ENCODE data around the gene SEPTIN11. TPM values are rescaled to one million over a fixed set of nuclear protein-coding genes. Genes with fewer than 3 reads are reported as not detected.
A peak's percentile ranks its signal among the peaks of the same experiment; 100 is the strongest.

The SEPTIN11 gene
- total RNA-seq, 1 donor from 2014 or later = 30.1 TPM

DNA sequence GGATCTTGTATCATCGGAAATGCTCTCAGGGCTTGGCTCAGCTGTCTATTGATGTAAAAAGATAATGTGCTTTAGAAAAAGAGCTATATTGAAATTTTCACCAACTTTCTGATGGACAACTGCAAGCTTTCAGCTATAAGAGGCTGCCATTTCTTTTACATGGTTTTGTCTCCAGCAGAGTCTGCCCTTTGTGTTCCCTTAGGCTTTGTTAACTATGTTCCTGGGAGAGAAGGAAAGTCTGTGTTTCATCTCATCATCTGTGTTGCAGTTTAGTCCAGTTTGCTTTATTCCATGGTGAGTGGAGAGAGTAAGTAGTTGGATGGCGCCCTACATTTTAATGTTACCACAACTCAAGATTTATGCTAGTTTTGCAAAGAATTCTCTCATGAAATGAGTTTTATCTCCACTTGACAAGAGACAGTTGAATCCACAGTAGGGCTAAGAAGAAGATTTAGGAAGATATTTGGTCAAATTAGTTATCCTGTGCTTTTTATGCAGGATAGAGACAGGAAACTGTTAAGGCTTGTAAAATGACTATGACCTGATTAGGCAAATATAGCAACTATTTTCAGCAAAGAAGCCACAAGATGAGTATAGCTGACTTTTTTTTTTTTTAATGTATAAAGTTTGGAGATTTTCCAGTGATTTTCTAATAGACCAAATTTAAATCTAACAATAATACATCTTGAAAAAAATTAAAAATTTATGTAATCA, 16.5 kb downstream of the SEPTIN11 start:
- no peak overlapping the region for H3K4me3 ChIP-seq
- no peak for DNase-seq
- no peaks in the 10 kb centered on the region for H3K9me3 ChIP-seq (replicated peaks)
- TF ChIP-seq, protein P1, sequence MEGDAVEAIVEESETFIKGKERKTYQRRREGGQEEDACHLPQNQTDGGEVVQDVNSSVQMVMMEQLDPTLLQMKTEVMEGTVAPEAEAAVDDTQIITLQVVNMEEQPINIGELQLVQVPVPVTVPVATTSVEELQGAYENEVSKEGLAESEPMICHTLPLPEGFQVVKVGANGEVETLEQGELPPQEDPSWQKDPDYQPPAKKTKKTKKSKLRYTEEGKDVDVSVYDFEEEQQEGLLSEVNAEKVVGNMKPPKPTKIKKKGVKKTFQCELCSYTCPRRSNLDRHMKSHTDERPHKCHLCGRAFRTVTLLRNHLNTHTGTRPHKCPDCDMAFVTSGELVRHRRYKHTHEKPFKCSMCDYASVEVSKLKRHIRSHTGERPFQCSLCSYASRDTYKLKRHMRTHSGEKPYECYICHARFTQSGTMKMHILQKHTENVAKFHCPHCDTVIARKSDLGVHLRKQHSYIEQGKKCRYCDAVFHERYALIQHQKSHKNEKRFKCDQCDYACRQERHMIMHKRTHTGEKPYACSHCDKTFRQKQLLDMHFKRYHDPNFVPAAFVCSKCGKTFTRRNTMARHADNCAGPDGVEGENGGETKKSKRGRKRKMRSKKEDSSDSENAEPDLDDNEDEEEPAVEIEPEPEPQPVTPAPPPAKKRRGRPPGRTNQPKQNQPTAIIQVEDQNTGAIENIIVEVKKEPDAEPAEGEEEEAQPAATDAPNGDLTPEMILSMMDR (IDR thresholded peaks at IDR 0.05; ENCODE audit: borderline replicate concordance) = no peak
- H3K4me1 ChIP-seq = peaks cover 3% of the 10 kb centered on the region
- intact Hi-C loops (cut with micrococcal nuclease) = no loop called here
- no peaks in the 10 kb centered on the region for H3K36me3 ChIP-seq
- H3K27ac ChIP-seq (replicated peaks) = no peak overlapping the region
- H3K27me3 ChIP-seq (ENCODE audit: low read depth) = no peaks in the 10 kb centered on the region

DNA sequence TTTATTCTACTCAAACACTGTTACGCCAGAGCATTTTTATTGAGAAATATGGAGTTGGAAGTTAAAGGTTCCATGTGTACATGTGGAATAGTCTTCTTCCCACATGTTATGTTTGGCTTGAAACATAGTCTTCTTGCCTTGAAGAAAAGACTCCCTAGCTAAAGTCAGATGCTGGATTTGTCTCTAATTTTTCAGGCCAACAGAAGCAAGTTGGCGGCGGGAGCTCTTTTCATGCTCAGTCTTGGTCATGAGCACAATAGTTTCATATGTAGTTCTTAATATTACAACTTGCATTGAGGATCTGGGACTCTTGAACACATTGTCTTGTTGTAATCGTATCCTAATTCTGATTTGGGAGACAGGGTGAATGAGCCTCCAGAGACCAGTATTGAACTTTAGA, 19.4 kb downstream of the SEPTIN11 start:
- TF ChIP-seq, protein P1 (IDR thresholded peaks at IDR 0.05; ENCODE audit: borderline replicate concordance) = no peak
- H3K4me3 ChIP-seq = no peak overlapping the region
- H3K9me3 ChIP-seq (replicated peaks) = no peaks in the 10 kb centered on the region
- no peaks in the 10 kb centered on the region for H3K27me3 ChIP-seq (ENCODE audit: low read depth)
- peak; percentile 15 for DNase-seq
- no peaks in the 10 kb centered on the region for H3K4me1 ChIP-seq
- peak overlapping the region; percentile 10 for H3K27ac ChIP-seq (replicated peaks)
- intact Hi-C loops (cut with micrococcal nuclease) = no loop called here
- no peaks in the 10 kb centered on the region for H3K36me3 ChIP-seq

DNA sequence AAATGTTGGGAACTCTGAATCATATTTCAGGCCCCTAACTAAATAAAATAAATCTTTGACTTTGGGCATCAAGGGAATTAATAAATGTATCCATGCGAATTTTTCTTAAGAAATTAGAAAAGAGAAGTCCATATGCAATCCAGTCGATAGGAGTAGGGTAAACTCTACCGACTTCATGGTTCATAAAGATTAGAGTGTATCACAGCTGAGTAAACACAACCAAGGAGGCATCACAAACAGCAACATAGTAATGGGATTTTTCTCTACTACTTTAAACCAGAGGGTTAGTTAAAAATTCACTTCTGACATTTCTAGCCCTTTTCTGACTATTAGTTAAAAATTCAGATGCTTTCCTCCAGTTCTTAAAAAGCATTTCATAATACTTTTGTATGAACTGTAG, 19.9 kb downstream of the SEPTIN11 start:
- Histone ChIP-seq H3K36me3 (no peaks in the 10 kb centered on the region), H3K27ac (replicated peaks) (peak overlapping the region; percentile 10), H3K27me3 (ENCODE audit: low read depth) (no peaks in the 10 kb centered on the region), H3K4me3 (no peak overlapping the region), H3K9me3 (replicated peaks) (no peaks in the 10 kb centered on the region), H3K4me1 (peaks cover 4% of the 10 kb centered on the region)
- intact Hi-C loops (cut with micrococcal nuclease) = no loop called here
- TF ChIP-seq, protein P1 (IDR thresholded peaks at IDR 0.05; ENCODE audit: borderline replicate concordance) = no peak
- no peak for DNase-seq

DNA sequence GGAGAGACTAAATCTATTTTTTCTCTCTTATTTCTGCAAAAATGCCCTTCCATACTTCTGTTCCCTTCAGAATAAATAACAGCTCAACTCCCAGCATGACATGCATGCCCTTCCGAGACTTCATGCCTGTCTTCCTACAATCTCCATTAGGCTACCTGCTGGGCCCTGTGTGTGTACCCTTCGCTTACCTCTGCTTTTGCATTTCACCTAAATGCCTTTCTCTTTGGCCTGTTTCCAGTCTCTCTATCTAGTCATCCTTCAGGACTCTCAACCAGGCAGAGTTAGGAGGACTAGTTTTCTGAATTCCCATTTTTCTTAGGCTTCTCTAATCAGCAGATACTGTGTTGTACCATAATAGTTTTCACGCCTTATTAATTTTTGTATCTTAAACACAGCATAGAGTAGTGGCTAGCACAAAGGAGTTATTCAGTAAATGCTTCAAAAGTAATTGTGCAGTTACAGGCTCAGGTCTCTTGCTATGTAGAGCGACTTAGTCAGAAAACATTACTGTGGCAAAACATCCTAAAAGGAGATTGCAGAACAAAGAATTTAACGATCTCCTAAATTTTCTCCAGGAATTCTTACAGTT, 20.5 kb downstream of the SEPTIN11 start:
- no peak for DNase-seq
- TF ChIP-seq, protein P1 (IDR thresholded peaks at IDR 0.05; ENCODE audit: borderline replicate concordance) = no peak
- Histone ChIP-seq H3K4me3 (no peak overlapping the region), H3K9me3 (replicated peaks) (no peaks in the 10 kb centered on the region), H3K27ac (replicated peaks) (no peak overlapping the region), H3K27me3 (ENCODE audit: low read depth) (no peaks in the 10 kb centered on the region), H3K4me1 (peaks cover 4% of the 10 kb centered on the region), H3K36me3 (no peaks in the 10 kb centered on the region)
- intact Hi-C loops (cut with micrococcal nuclease) = no loop called here

DNA sequence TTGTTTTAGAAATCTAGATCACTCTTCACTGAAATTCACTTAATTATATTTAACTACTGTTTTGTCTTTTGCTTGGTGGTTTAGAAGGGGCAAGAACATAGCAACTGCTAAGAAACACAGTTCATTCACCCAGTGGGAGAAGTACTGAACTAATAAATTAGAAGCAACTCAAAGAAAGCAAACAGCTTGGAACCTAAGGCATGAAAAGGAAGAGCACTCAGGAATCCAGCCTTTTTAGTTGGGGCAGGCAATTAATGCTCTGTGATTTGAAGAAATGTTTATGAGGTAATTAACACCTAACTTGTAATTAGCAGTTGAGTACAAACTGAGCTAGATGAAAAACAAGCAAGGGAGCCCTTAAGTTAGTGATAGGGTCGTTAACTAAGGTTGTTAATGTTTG, 22.8 kb downstream of the SEPTIN11 start:
- TF ChIP-seq, protein P1 (IDR thresholded peaks at IDR 0.05; ENCODE audit: borderline replicate concordance) = no peak
- peaks cover 4% of the 10 kb centered on the region for H3K4me1 ChIP-seq
- no peaks in the 10 kb centered on the region for H3K9me3 ChIP-seq (replicated peaks)
- H3K36me3 ChIP-seq = no peaks in the 10 kb centered on the region
- DNase-seq = no peak
- intact Hi-C loops (cut with micrococcal nuclease) = no loop called here
- H3K4me3 ChIP-seq = no peak overlapping the region
- no peaks in the 10 kb centered on the region for H3K27me3 ChIP-seq (ENCODE audit: low read depth)
- no peak overlapping the region for H3K27ac ChIP-seq (replicated peaks)

Measured in left ventricle myocardium inferior (tissue), 1 donor.